Putamen (tissue), 1 donor: ENCODE data around the gene CEND1.

Experiments
- DNase-seq: peaks from one replicate; pipeline ENCODE4 v3.0.0-alpha.2; 2016; ENCODE audit warnings: low spot score

CEND1 gene

DNA sequence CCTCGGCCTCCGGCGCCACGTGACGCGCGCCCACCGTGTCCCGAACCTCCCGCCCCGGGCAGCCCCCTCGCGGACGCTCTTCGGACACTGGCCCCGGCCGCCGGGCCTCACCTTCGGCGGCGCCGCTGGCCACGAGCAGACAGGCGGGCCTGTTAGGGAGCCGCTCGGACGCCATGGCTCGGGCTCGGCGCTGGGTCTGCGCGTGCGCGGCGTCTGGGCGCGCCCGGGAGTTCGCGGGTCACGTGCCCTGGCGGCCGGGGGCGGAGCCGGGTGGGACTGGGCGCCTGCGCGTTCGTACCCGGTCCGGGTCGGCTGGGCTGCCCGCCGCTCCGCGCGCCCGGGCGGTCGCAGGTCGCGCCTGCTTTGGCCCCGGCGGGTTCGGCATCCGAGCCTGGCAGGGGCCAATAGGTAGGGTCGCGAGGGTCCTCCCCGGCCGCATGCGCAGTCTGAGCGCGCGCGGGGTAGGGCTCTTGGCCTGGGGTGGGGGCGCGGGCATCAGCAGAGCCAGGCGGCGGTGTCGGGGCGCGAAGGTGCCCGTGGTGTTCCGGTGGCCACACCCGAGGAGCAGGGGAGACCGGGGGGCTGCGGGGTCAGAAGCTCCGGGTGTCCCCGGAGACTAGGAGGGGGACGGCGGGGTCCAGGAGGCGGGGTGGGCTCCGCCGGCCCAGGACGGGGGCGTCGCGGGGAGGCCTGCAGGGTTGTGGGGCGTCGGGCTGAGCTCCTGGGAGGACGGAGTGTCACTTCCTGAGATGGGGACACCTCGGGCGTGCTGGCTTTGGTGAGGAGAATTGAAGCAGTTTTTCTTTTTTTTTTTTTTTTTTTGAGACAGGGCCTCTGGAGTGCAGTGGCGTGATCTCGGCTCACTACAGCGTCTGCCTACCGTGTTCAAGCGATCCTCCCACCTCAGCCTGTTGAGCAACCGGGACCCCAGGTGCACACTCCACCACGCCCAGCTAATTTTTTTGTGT lies 12.3 kb downstream of the CEND1 start, which contains the start of gene GATD1:
Gene GATD1, minus strand, starts transcription at position 200 of the 968 bp plus-strand sequence. Its CDS starts 25 bp downstream, at position 175.
- peak; percentile 84 for DNase-seq

DNA sequence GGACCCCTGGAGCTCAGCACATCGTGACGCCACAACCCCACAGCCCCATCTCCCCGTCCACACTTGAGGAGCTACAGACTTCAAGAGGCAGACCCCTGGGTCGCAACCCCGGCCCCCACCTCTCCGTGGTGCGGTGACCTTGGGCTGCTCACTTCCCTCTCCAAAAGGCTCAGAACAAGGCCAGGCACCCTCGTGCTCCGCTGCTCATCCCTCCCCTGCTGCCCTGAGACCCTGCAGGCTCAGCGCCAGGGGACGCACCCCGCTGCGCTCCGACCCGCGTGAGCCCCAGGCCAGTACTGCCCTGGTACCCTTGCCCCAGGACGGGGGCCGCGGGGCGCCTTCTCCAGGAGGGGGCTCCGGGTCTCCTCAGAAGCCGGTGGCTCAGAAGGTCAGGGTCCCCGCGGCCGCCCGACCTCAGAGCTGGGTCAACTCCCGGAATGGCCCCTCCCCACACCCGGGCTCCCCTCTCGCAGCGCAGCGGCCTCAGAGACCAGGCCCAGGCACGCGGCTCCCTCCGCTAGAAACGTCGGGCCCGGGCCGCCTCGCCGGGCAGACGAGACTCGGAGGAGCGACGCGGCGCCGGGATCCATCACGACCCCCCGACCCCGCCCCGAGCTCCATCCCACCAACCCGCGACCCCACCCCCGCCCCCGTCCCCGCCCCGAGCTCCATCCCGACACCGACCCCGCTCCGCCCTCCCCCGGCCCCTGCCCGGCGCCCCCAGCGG lies 13.2 kb downstream of the CEND1 start:
- no peak for DNase-seq

DNA sequence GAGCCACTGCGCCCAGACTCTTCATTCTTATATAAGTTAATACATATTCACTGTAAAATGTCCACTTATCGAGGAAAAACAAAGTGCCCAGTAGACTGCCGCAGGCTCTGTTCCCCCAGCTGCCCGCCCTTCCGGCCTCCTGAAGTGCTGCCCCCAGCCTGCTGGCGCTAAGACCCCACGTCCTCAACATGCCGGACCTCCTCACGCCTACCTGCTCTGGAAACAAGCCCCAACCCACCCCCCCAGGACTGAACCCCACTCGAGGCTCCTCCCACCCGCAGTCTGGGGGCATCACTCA lies 13.7 kb downstream of the CEND1 start:
- DNase-seq: no peak

DNA sequence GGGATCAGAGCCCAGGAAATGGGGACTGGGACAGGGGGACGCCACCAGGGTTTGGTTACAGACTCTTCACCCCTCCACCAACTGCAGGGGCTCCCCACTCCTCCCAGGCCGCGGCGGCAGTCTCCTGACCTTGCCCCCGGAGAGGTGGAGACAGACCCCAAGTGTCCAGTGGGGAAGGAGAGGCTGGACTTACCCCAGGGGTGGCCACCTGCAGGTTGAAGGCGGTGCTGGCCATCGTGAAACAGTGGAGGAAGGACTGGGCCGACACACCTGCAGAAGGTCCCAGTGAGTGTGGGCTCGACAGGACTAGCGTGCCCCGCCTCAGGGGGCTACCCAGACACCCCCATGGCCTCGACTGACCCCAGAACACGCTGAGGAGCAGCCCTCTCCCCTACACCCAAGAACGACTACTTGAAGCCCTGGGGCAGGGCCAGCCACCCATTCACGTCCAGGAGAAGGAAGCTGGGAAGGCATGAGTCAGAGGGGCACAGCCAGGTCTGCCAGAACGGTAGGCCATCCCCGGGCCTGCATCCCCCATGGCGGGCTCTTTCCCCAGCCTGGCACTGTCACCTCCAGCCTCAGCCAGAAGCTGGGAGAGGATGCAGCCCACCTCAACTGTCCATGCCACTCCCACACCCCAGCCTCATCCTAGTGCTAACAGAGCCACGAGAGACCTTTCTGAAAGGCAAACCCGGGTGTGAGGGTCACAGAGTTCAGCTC lies 14.9 kb downstream of the CEND1 start:
- DNase-seq: no peak

DNA sequence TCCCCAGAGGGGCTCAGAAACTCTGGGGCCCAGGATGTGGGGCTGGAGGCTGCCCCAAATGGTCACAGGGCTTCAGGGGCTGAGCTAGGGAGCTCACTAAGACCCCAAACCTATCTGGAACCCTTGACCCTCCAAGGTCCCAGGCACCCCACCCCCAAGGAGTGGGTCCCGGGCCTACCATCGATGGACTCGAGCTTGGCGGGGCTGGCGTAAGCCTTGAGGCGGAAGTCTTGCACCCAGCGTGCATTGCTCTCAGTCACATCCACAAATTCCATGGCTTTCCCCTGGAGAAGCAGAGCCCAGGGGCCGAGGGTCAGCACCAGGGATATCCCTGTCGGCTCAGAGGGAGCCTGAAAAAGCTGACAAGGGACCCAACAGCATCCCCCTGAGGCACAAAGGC lies 16.1 kb downstream of the CEND1 start:
- no peak for DNase-seq

DNA sequence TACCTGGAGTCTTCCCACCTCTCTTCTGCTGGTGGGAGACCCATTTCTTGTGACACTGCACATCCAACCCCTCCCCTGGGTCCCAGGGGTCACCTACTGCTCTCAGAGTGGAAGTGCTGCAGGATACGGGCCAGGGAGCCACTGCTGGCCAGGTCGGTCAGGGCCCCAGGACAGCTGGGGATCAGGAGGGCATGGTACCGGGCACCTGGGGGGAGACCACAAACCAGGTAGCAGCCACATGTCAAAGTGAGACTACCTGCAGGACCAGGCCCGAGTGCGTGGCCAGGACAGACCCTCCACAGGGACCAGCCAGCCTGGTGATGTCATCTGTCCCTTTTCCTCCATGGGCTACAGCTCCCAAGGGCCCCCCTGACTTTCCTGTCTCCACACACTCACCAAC lies 16.5 kb downstream of the CEND1 start:
- no peak for DNase-seq

DNA sequence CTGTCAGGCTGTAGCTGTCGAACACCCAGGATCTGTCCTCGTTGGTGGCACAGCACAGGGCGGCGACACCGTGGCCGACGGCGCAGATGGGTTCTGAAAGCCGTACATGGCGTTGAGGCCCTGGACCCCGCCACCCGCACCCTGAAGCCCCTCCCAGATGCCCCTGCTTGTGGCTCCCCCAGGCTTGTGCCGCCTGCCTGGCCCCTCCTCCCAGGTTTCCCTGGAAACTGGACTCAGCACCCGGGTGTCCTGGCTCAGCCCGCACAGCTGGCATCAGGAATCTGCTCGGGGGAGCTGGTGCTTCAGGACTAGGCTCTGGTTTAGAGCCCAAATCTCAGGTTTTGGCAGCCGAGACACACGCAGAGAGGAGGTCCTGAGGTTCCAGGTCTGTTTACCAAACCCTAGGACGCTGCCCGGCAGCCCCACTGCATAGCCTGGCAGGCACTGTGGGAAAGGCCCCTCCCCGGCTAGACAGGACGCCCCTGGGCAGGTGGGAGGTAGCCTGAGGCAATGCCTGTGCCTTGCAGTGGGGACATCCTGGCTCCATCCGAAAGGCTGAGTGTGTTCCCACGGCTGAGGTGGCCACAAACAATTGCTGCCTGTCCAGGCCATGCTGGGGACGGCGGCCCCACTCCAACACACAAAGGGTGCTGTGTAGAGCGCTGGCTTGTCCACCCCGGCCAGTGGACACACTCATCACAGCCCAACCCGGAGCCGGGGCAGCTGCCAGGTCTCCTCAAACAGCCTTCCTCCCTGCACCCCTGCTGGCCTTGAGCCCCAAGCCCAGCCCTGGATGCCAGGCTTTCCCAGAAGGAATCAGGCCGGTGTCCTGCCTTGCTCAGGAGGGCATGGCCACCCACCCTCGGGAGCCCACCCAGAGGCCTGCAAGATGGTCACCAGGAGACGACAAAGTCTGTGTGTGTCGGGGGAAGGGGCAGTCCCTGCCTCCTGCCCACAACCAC lies 17.2 kb downstream of the CEND1 start:
- DNase-seq: peak; percentile 93

DNA sequence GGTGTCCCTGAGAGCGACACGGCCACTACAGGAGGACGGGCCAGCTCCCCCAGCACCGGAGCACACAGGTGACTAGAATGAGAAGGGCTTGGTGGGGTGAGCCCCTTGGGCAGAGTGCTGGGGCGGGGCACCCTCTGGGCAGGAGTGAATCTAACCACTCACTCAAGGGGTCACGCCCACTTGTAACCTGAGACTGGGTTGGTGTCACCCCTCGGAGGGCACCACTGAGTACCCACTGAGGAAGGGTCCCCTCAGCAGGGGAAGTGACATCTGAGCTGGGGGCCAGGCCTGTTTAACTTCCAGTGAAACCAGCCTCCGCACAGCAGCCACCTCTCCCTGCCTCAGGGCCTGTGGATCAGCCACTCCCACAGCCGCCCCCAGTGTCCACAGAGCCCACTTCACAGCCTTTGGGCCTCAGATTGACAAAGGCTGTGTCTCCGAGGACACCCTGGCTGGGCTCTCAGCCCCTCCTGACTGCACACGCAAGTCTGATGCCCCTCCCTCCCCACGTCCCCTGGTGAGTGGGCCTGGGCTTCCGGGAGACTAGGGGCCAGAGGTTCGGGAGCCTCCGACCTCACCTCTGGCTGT lies 18.2 kb downstream of the CEND1 start:
- no peak for DNase-seq

DNA sequence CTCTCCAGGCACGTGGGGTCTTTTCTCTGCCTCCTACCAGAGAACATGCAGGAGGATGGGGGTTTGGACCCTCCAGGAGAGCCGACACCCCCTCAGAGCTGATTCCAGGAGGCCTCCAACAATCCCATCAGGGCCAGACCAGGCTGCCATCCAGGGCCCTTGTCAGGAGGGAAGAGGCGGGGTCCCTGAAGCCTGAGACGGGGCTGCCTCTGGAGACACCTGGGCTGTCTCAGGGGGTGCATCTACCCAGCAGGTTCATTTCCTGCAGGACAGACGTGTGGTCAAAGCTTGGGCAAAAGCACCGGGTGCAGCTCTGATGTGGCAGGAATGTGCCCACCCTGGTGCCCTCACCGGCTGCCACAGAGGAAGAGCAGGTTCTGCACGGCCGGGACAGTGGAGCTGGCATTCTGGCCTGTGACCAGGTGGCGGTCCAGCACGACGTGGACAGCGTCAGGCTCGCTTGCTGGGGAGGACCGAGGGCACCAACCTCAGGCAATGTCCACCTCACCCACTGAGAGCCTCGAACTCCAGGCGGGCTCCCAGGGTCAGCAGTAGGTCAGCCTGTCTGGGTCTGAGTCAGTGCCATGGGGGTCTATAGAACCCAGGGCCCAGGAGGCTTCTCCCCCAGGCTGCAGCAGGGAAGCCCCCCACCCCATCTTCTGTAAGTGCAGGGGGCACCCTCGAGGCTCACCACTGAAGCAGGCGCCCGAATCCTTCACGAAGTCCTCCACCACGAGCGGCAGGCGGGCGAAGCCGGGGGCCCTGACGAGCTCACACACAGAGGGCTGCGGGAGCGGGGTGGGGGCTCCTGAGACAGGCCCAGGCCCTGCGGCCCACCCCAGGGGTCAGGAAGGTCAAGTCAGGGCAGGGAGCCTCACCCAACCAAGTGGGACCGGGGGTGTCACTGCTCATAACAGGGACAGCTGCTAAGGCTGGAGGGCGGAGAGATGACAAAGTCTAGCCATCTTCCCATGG lies 19.0 kb downstream of the CEND1 start:
- no peak for DNase-seq

DNA sequence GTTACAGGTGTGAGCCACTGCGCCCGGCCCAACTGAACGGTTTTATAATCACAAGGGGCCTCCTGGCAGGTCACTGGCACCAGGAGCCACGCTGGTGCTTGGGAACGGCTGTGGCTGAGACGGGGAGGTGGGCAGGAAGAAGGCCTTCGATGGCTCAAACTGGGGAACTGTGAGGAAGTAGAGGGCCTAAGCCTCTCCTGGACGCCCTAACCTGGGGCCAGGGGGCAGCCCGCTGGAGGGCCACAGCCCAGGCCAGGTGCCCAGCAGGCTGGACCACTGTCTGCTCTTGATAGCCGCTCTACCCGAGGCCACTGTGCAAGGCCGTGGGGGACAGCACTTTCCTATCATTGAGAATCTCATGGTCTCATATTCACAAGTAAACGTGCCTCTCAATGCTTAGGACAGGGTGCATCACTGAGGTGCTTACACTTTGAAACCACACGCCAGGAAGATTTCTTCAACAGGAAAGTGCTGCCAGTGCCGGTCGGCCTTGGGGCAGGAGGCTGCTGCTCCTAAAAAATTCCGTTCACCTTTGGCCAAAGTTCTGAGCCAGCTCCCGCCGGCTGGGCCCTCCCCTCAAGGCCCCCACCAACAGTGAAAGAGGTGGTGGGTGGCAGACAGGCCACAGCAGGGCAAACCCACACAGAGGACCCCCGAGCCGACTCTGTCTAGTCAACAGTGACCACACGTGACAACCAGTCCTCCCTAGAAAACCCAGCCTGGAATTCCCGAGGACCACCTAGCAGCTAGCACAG lies 19.8 kb downstream of the CEND1 start:
- DNase-seq: no peak

DNA sequence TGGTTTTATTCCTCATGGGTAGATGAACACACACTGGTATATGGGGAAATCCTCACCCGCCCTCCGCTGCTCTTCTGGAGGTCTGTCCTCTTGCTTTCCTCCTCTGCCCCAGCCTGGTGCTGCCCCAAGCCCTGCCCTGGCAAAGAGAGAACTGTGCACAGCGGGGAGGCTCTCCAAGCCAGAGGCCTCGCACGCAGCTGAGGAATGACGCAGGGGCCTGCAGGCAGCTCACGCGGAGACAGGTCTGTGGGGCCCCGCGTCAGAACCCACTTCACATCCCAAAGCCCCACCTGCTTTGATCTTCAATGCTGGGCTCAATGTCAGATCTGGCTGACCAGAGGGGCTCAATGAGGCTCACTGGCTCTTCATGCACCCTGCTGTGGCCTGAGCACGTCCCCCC lies 22.7 kb downstream of the CEND1 start:
- no peak for DNase-seq

DNA sequence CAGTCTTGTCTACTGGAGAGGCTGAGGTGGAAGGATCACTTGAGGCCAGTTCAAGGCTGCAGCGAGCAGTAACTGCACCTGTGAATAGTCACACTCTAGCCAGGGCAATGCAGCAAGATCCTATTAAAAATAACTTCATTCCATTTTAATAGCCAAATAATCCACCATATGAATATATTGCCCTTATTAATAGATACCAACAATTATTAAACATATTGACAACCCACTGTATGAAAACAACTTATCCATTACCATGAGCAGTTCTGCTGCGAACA lies 23.0 kb downstream of the CEND1 start:
- no peak for DNase-seq

DNA sequence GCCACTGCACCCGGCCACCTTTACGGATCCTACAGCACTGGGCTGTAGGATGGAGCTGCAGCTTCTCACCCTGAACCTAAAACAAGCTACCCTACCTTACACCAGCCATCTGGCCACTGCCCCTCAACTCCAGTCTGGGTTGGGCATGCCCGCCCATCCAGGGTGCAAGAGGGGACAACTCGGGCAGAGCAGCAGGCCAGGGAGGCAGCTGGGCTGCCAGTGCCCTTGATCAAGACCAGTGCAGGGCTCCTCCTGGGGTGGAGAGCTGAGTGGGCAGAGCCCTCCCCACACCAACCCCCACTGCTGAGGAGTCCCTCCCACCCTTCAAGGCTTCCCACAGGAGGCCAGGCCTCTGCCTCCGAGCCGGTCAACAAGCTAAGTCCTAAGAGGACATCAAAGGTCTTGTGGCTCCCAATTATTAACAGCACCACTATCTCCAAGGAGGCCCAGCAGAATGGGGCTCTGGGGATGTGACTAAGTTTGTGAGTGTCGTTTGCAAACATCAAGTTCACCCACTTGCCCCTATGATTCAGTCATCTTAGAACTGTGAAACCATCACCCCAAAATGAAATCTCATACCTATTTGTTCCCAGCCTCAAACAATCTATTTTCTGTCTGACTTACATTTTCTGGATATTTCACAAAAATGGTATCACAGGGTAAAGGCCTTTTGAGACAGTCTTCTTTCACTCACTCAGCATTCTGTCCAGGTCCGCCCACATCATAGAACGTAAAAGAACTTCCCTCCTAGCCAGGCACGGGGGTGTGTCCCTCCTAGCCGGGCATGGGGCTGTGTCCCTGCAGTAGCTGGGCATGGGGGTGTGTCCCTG lies 23.6 kb downstream of the CEND1 start:
- no peak for DNase-seq

DNA sequence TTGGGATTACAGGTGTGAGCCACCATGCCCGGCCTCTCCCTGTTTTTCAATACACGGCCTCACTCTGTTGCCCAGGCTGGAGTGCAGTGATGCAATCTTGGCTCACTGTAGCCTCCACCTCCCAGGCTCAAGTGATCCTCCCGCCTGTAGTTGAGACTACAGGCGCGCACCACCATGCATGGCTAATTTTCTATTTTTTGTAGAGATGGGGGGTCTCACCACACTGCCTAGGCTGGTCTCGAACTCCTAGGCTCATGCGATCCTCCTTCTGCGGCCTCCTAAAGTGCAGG lies 24.1 kb downstream of the CEND1 start:
- no peak for DNase-seq

DNA sequence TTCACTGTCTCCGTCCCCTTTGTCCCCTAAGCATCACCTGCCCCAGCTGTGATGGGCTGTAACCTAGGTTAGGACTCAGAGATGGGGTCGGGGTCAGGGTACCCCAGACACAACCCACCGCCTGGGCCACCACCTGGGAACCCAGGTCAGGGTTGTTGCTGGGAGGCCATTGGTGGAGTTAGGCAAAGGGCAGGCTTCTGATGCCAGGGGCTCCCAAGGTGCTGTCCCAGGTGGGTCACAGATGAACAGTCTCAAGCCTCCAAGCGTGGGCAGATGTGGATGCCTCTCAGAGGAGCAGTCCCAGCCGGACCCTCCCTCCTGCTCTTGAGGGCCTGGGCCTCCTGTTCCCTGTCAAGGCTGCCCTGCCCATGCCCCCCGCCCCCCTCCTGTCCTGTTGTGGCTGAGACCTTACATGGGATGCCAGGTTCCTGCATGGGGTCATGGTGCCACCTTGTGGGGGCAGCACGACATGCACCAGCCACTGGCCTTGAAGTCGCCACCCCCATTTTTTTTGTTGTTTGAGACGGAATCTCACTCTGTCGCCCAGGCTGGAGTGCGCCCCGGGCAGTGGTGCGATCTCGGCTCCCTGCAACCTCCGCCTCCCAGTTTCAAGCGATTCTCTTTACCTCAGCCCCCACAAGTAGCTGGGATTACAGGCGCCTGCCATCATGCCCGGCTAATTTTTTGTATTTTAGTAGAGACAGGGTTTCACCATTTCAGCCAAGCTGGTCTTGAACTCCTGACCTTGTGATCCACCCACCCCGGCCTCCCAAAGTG lies 24.7 kb downstream of the CEND1 start:
- no peak for DNase-seq

DNA sequence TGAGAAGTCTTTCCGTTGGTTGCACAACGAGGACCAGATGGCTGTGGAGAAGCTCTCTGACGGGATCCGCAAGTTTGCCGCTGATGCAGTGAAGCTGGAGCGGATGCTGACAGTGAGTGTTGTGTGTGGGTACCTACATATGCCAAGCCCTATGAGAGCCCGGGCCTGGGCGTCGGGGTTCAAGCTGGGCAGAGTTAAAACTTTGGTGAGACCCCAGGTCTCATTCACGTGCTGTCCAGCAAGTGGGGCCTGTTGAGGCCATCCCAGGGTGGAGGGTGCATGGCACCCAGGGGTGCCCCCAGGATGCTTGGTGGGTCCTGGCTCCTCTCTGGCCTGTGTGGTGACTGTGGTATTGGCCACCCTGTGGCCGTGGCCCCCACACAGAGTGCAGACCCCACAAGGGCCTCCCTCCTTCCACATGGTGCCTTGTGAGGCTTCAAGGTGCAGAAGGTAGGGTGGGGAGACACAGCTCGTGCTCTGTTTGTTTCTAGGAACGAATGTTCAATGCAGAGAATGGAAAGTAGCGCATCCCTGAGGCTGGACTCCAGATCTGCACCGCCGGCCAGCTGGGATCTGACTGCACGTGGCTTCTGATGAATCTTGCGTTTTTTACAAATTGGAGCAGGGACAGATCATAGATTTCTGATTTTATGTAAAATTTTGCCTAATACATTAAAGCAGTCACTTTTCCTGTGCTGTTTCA lies 25.4 kb downstream of the CEND1 start:
- no peak for DNase-seq
